GM23338 (cell line): ENCODE measurements around the gene CDIPT. TPM values are rescaled to one million over a fixed set of nuclear protein-coding genes. Genes with fewer than 3 reads are reported as not detected.

ENCODE experiments used
- ATAC-seq: fragments of 200-7000 bp; cut with Tn5 transposase; 3 replicates; pipeline ENCODE4 v1.9.1; 2020
- DNase-seq: peaks from one replicate; pipeline ENCODE4 v3.0.0-alpha.2; 2015; ENCODE audit warnings: low spot score
- H2AFZ ChIP-seq: fragments of 200-600 bp; sonication (generic); 2 replicates; pipeline ENCODE4 v1.8.0; 2016; ENCODE audit warnings: antibody characterized with exemption, mild to moderate bottlenecking, moderate library complexity
- H3F3A ChIP-seq: fragments of 200-600 bp; sonication (generic); replicated peaks from 2 replicates; pipeline ENCODE4 v1.8.0; 2017; ENCODE audit warnings: antibody characterized with exemption, mixed run types, low read depth
- H3K27ac ChIP-seq: fragments of 200-600 bp; sonication (generic); 2 replicates; pipeline ENCODE4 v1.6.1; 2016; ENCODE audit warnings: low read depth
- H3K27me3 ChIP-seq: fragments of 200-600 bp; sonication (generic); 2 replicates; pipeline ENCODE4 v1.8.0; 2016; ENCODE audit warnings: mild to moderate bottlenecking, mixed run types, moderate library complexity; ENCODE audit not compliant: insufficient read depth
- H3K36me3 ChIP-seq: fragments of 200-600 bp; sonication (generic); 2 replicates; pipeline ENCODE4 v1.8.0; 2016; ENCODE audit warnings: mild to moderate bottlenecking; ENCODE audit not compliant: insufficient read depth
- H3K4me1 ChIP-seq: fragments of 200-600 bp; sonication (generic); 2 replicates; pipeline ENCODE4 v1.8.0; 2016; ENCODE audit warnings: mild to moderate bottlenecking, moderate library complexity; ENCODE audit not compliant: insufficient read depth
- H3K4me2 ChIP-seq: fragments of 200-600 bp; sonication (generic); 2 replicates; pipeline ENCODE4 v1.7.1; 2017; ENCODE audit warnings: mixed run types
- H3K4me3 ChIP-seq: fragments of 200-600 bp; sonication (generic); 2 replicates; pipeline ENCODE4 v1.6.1; 2016; ENCODE audit warnings: mixed run types
- H3K79me2 ChIP-seq: fragments of 200-600 bp; sonication (generic); replicated peaks from 2 replicates; pipeline ENCODE4 v1.8.0; 2017; ENCODE audit warnings: mild to moderate bottlenecking; ENCODE audit not compliant: insufficient read depth
- H3K9me2 ChIP-seq: fragments of 200-600 bp; sonication (generic); 2 replicates; pipeline ENCODE4 v1.8.0; 2017; ENCODE audit not compliant: insufficient read depth
- H4K20me1 ChIP-seq: fragments of 200-600 bp; sonication (generic); replicated peaks from 2 replicates; pipeline ENCODE4 v1.8.0; 2017; ENCODE audit warnings: mild to moderate bottlenecking; ENCODE audit not compliant: insufficient read depth
- H3K27ac Mint-ChIP-seq: 2 replicates; pipeline ENCODE4 v1.8.0; 2020; ENCODE audit warnings: inconsistent platforms, mild to moderate bottlenecking, moderate library complexity, mixed read lengths
- H3K27me3 Mint-ChIP-seq: 3 replicates; pipeline ENCODE4 v1.8.0; 2022; ENCODE audit warnings: low read depth, mild to moderate bottlenecking, moderate library complexity, mixed read lengths, inconsistent platforms; ENCODE audit not compliant: insufficient read depth, poor library complexity
- H3K36me3 Mint-ChIP-seq: 3 replicates; pipeline ENCODE4 v1.8.0; 2021; ENCODE audit warnings: low read depth, mild to moderate bottlenecking, inconsistent platforms, moderate library complexity, mixed read lengths
- H3K4me1 Mint-ChIP-seq: 3 replicates; pipeline ENCODE4 v1.8.0; 2020; ENCODE audit warnings: mild to moderate bottlenecking, inconsistent platforms, mixed read lengths
- H3K4me3 Mint-ChIP-seq: 3 replicates; pipeline ENCODE4 v1.8.0; 2021; ENCODE audit warnings: moderate library complexity, mild to moderate bottlenecking, inconsistent platforms, mixed read lengths
- H3K9me3 Mint-ChIP-seq: 3 replicates; pipeline ENCODE4 v1.8.0; 2020; ENCODE audit warnings: moderate library complexity, mild to moderate bottlenecking, inconsistent platforms, mixed read lengths
- CREB1 ChIP-seq: fragments of 250-450 bp; sonication (Bioruptor Pico); IDR thresholded peaks from 2 replicates; pipeline ENCODE4 v1.5.0; 2020; ENCODE audit warnings: low read depth, mild to moderate bottlenecking, moderate library complexity
- CTCF ChIP-seq, 2 experiments: fragments of 200-600 bp in 1 of 2; sonication (generic) in 1 of 2; conservative IDR thresholded peaks; 2 replicates each; pipeline versions ENCODE4 v1.5.1 to v1.6.1; 2016 to 2017; ENCODE audit warnings: antibody characterized with exemption in 2 of 2, low read depth in 2 of 2, mild to moderate bottlenecking in 2 of 2, moderate library complexity in 1 of 2
- EZH2 ChIP-seq: fragments of 200-600 bp; sonication (generic); IDR thresholded peaks from one replicate; pipeline ENCODE4 v1.8.0; 2017; ENCODE audit warnings: antibody characterized with exemption, mild to moderate bottlenecking, low read depth; ENCODE audit not compliant: unreplicated experiment
- JUNB ChIP-seq: IDR thresholded peaks from one replicate; pipeline ENCODE4 v1.6.1; 2016; ENCODE audit warnings: antibody characterized with exemption; ENCODE audit not compliant: unreplicated experiment
- NANOG ChIP-seq: IDR thresholded peaks from 2 replicates; pipeline ENCODE4 v1.6.1; 2016; ENCODE audit warnings: antibody characterized with exemption, borderline replicate concordance
- POLR2AphosphoS5 ChIP-seq: IDR thresholded peaks from 2 replicates; pipeline ENCODE4 v1.6.1; 2016; ENCODE audit warnings: antibody characterized with exemption, low read depth
- STAT1 ChIP-seq: IDR thresholded peaks from one replicate; pipeline ENCODE4 v1.6.1; 2016; ENCODE audit warnings: antibody characterized with exemption; ENCODE audit not compliant: unreplicated experiment
- ZNF331 ChIP-seq: fragments of 250-450 bp; sonication (Bioruptor Pico); IDR thresholded peaks from 2 replicates; pipeline ENCODE4 v1.5.0; 2020; ENCODE audit warnings: low read depth, mild to moderate bottlenecking, moderate library complexity
- polyA plus RNA-seq: library from polyadenylated mRNA; unstranded; fragments of >200 nt; fragmentation: Nextera tagmentation; extraction: Ambion mirVana; gene quantifications from 2 replicates; pipeline ENCODE4 v1.2.1, GENCODE V29; 2016
- total RNA-seq: library from RNA; depleted of rRNA; stranded (reverse); fragments of >200 nt; shearing (Covaris generic); gene quantifications from 2 replicates; pipeline ENCODE4 v1.2.3, GENCODE V29; 2014
- TF ChIP-seq, protein P1 (sequence below): fragments of 250-450 bp; sonication (Bioruptor Pico); IDR thresholded peaks from 2 replicates; pipeline ENCODE4 v1.5.0; 2020; ENCODE audit warnings: mild to moderate bottlenecking, moderate library complexity

CDIPT gene
- total and polyA plus RNA-seq, 2 experiments from 2014 or later: 36.2 to 78.1 TPM

DNA sequence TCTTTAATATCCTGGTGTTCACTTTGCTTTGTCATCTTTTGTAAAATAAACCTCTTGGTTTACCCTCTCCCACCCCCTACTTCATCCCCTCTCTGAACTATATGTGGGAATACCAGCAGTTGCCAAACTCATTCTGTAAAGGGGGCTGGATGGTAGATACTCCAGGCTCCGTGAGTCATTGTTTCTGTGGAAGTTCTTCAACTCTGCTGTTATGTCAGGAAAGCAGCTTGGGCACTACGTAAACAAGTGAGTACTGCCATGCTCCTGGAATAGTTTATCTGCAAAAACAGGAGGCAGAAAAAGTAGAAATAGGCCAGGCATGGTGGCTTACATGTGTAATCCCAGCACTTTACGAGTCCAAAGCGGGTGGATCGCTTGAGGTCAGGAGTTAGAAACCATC lies 25.2 kb downstream of the CDIPT start:
- Histone ChIP-seq H3K4me2 (no peak overlapping the region), H4K20me1 (no peaks in the 10 kb centered on the region), H3K27ac (no peak overlapping the region), H3K27me3 (no peaks in the 10 kb centered on the region), H2AFZ (no peak overlapping the region), H3K36me3 (no peaks in the 10 kb centered on the region), H3F3A (no peaks in the 10 kb centered on the region), H3K79me2 (no peaks in the 10 kb centered on the region), H3K9me2 (no peaks in the 10 kb centered on the region), H3K4me3 (no peak overlapping the region), H3K4me1 (no peaks in the 10 kb centered on the region)
- TF ChIP-seq STAT1: no peak
- TF ChIP-seq EZH2: no peak
- no peak for TF ChIP-seq CREB1 (CRISPR knock-in tag)
- no peak for TF ChIP-seq JUNB
- no peak for TF ChIP-seq NANOG
- TF ChIP-seq CTCF (conservative IDR thresholded peaks at IDR 0.05; ENCODE audit: low read depth in 2 of 2): no peak
- TF ChIP-seq, protein P1, sequence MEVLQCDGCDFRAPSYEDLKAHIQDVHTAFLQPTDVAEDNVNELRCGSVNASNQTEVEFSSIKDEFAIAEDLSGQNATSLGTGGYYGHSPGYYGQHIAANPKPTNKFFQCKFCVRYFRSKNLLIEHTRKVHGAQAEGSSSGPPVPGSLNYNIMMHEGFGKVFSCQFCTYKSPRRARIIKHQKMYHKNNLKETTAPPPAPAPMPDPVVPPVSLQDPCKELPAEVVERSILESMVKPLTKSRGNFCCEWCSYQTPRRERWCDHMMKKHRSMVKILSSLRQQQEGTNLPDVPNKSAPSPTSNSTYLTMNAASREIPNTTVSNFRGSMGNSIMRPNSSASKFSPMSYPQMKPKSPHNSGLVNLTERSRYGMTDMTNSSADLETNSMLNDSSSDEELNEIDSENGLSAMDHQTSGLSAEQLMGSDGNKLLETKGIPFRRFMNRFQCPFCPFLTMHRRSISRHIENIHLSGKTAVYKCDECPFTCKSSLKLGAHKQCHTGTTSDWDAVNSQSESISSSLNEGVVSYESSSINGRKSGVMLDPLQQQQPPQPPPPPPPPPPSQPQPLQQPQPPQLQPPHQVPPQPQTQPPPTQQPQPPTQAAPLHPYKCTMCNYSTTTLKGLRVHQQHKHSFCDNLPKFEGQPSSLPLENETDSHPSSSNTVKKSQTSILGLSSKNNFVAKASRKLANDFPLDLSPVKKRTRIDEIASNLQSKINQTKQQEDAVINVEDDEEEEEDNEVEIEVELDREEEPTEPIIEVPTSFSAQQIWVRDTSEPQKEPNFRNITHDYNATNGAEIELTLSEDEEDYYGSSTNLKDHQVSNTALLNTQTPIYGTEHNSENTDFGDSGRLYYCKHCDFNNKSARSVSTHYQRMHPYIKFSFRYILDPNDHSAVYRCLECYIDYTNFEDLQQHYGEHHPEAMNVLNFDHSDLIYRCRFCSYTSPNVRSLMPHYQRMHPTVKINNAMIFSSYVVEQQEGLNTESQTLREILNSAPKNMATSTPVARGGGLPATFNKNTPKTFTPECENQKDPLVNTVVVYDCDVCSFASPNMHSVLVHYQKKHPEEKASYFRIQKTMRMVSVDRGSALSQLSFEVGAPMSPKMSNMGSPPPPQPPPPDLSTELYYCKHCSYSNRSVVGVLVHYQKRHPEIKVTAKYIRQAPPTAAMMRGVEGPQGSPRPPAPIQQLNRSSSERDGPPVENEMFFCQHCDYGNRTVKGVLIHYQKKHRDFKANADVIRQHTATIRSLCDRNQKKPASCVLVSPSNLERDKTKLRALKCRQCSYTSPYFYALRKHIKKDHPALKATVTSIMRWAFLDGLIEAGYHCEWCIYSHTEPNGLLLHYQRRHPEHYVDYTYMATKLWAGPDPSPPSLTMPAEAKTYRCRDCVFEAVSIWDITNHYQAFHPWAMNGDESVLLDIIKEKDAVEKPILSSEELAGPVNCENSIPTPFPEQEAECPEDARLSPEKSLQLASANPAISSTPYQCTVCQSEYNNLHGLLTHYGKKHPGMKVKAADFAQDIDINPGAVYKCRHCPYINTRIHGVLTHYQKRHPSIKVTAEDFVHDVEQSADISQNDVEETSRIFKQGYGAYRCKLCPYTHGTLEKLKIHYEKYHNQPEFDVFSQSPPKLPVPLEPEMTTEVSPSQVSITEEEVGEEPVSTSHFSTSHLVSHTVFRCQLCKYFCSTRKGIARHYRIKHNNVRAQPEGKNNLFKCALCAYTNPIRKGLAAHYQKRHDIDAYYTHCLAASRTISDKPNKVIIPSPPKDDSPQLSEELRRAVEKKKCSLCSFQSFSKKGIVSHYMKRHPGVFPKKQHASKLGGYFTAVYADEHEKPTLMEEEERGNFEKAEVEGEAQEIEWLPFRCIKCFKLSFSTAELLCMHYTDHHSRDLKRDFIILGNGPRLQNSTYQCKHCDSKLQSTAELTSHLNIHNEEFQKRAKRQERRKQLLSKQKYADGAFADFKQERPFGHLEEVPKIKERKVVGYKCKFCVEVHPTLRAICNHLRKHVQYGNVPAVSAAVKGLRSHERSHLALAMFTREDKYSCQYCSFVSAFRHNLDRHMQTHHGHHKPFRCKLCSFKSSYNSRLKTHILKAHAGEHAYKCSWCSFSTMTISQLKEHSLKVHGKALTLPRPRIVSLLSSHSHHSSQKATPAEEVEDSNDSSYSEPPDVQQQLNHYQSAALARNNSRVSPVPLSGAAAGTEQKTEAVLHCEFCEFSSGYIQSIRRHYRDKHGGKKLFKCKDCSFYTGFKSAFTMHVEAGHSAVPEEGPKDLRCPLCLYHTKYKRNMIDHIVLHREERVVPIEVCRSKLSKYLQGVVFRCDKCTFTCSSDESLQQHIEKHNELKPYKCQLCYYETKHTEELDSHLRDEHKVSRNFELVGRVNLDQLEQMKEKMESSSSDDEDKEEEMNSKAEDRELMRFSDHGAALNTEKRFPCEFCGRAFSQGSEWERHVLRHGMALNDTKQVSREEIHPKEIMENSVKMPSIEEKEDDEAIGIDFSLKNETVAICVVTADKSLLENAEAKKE (CRISPR knock-in tag): no peak
- TF ChIP-seq ZNF331: no peak
- TF ChIP-seq POLR2AphosphoS5: no peak
- Mint-ChIP-seq H3K4me3 (no peak overlapping the region), H3K4me1 (no peaks in the 10 kb centered on the region; the same call in 2 of the 3 replicates), H3K27ac (no peak overlapping the region), H3K27me3 (peaks cover 6% of the 10 kb centered on the region), H3K9me3 (no peaks in the 10 kb centered on the region), H3K36me3 (no peaks in the 10 kb centered on the region)
- DNase-seq (no peak), ATAC-seq (no peak)
